HTERT RPE-1 (cell line): ENCODE measurements around the gene NGRN.

Experiments used
- in situ Hi-C: fragments of 300-500 bp; cut with MboI; formaldehyde crosslinking; loops from 4 replicates; pipeline ENCODE4 v1.14.3; 2020; ENCODE audit warnings: low sequenced_read_pairs

Gene NGRN

GRCh38 chr15:90265271-90266060, at the start of gene NGRN:
Gene NGRN, plus strand, starts transcription at chr15:90265672. Its CDS starts 41 bp downstream, at chr15:90265713.
- in situ Hi-C loops, result no loop called here

- in situ Hi-C loops, result no loop called here
Measured at GRCh38 chr15:90217671-90218394, 47.6 kb upstream of the NGRN start.

- in situ Hi-C loops, result no loop called here
Measured at GRCh38 chr15:90219421-90220141, 45.9 kb upstream of the NGRN start.

- in situ Hi-C loops, result no loop called here
Measured at GRCh38 chr15:90221246-90221900, 44.1 kb upstream of the NGRN start.

GRCh38 chr15:90222547-90222946, 42.9 kb upstream of the NGRN start:
- in situ Hi-C loops, result no loop called here

- in situ Hi-C loops, result no loop called here
Measured at GRCh38 chr15:90223441-90224165, 41.9 kb upstream of the NGRN start.

GRCh38 chr15:90225047-90225446, 40.4 kb upstream of the NGRN start:
- in situ Hi-C loops, result no loop called here

- in situ Hi-C loops, result no loop called here
Measured at GRCh38 chr15:90225504-90226234, 39.8 kb upstream of the NGRN start.

- in situ Hi-C loops, result no loop called here
Measured at GRCh38 chr15:90227336-90227735, 38.1 kb upstream of the NGRN start.

GRCh38 chr15:90227816-90228772, 37.4 kb upstream of the NGRN start:
- in situ Hi-C loops, result no loop called here

GRCh38 chr15:90228960-90229359, 36.5 kb upstream of the NGRN start:
- in situ Hi-C loops, result no loop called here

GRCh38 chr15:90230071-90230494, 35.4 kb upstream of the NGRN start:
- in situ Hi-C loops, result no loop called here

- in situ Hi-C loops, result no loop called here
Measured at GRCh38 chr15:90230610-90231009, 34.9 kb upstream of the NGRN start.

GRCh38 chr15:90231028-90232017, 34.1 kb upstream of the NGRN start:
- in situ Hi-C loops, result no loop called here

- in situ Hi-C loops, result no loop called here
Measured at GRCh38 chr15:90232196-90232595, 33.3 kb upstream of the NGRN start.

GRCh38 chr15:90232941-90233386, 32.5 kb upstream of the NGRN start:
- in situ Hi-C loops, result no loop called here

GRCh38 chr15:90233387-90234095, 31.9 kb upstream of the NGRN start, which contains the start of gene CIB1:
Gene CIB1, minus strand, starts transcription at chr15:90233941. Its CDS starts 56 bp downstream, at chr15:90233885.
- in situ Hi-C loops, result no loop called here
